ENCODE data around the gene UBQLN4.

UBQLN4 gene

GRCh38 chr1:156021093-156021428 lies 32.5 kb downstream of the UBQLN4 start:
- Histone ChIP-seq H3K4me3 (ENCODE audit: low read depth, low read length) (peak overlapping the region; percentile 92), H3K27me3 (no peaks in the 10 kb centered on the region)
- no peak for TF ChIP-seq CTCF (IDR thresholded peaks at IDR 0.05; ENCODE audit: low read depth, low read length)

GRCh38 chr1:156020293-156021092 lies 33.1 kb downstream of the UBQLN4 start, which contains the start of gene SSR2:
Gene SSR2 (minus strand): TSS chr1:156020951. CDS start chr1:156020167, 784 bp downstream.
- no peaks in the 10 kb centered on the region for H3K9me3 ChIP-seq
- H3K4me1 ChIP-seq, result no peaks in the 10 kb centered on the region
- H3K4me3 ChIP-seq (ENCODE audit: low read depth, low read length), result peak within 1 kb of the TSS; percentile 92
- no peak for TF ChIP-seq CTCF (IDR thresholded peaks at IDR 0.05; ENCODE audit: low read depth, low read length)
- peaks cover 40% of the 10 kb centered on the region for H3K36me3 ChIP-seq
- peak; percentile 91 for DNase-seq
- no peaks in the 10 kb centered on the region for H3K27me3 ChIP-seq

More at GRCh38 chr1:156021093-156021428, 32.5 kb downstream of the UBQLN4 start:
- no peak for DNase-seq
- no peaks in the 10 kb centered on the region for H3K4me1 ChIP-seq
- H3K36me3 ChIP-seq, result peaks cover 35% of the 10 kb centered on the region
- no peaks in the 10 kb centered on the region for H3K9me3 ChIP-seq

GRCh38 chr1:156019946-156020292 lies 33.7 kb downstream of the UBQLN4 start:
- H3K4me1 ChIP-seq, result no peaks in the 10 kb centered on the region
- H3K36me3 ChIP-seq, result peaks cover 43% of the 10 kb centered on the region
- H3K27me3 ChIP-seq, result no peaks in the 10 kb centered on the region
- no peak for TF ChIP-seq CTCF (IDR thresholded peaks at IDR 0.05; ENCODE audit: low read depth, low read length)
- no peaks in the 10 kb centered on the region for H3K9me3 ChIP-seq
- peak overlapping the region; percentile 92 for H3K4me3 ChIP-seq (ENCODE audit: low read depth, low read length)
- no peak for DNase-seq

GRCh38 chr1:156014829-156015228 lies 38.8 kb downstream of the UBQLN4 start:
- no peak overlapping the region for H3K4me3 ChIP-seq (ENCODE audit: low read depth, low read length)
- DNase-seq, result no peak
- no peaks in the 10 kb centered on the region for H3K9me3 ChIP-seq
- H3K4me1 ChIP-seq, result no peaks in the 10 kb centered on the region
- H3K36me3 ChIP-seq, result peaks cover 85% of the 10 kb centered on the region
- no peak for TF ChIP-seq CTCF (IDR thresholded peaks at IDR 0.05; ENCODE audit: low read depth, low read length)
- H3K27me3 ChIP-seq, result no peaks in the 10 kb centered on the region

GRCh38 chr1:156012051-156012817 lies 41.4 kb downstream of the UBQLN4 start:
- H3K9me3 ChIP-seq, result no peaks in the 10 kb centered on the region
- peaks cover 74% of the 10 kb centered on the region for H3K36me3 ChIP-seq
- no peaks in the 10 kb centered on the region for H3K27me3 ChIP-seq
- DNase-seq, result no peak
- TF ChIP-seq CTCF (IDR thresholded peaks at IDR 0.05; ENCODE audit: low read depth, low read length), result no peak
- H3K4me1 ChIP-seq, result no peaks in the 10 kb centered on the region; the same call in 1 of the 2 replicates
- no peak overlapping the region for H3K4me3 ChIP-seq (ENCODE audit: low read depth, low read length)

- no peak for DNase-seq
- TF ChIP-seq CTCF (IDR thresholded peaks at IDR 0.05; ENCODE audit: low read depth, low read length), result no peak
- Histone ChIP-seq H3K9me3 (no peaks in the 10 kb centered on the region), H3K4me3 (ENCODE audit: low read depth, low read length) (no peak overlapping the region), H3K36me3 (peaks cover 50% of the 10 kb centered on the region), H3K27me3 (no peaks in the 10 kb centered on the region), H3K4me1 (no peaks in the 10 kb centered on the region; the same call in 1 of the 2 replicates)
Measured at GRCh38 chr1:156009404-156009803, 44.2 kb downstream of the UBQLN4 start.
